RCC 7860 (cell line): ENCODE results near the gene EPN2.

Experiments used
- DNase-seq: peaks from one replicate; pipeline ENCODE4 v3.0.0-alpha.2; 2015; ENCODE audit warnings: low spot score
- FAIRE-seq: peaks from 2 replicates; lab custom pipeline; 2012; peaks lifted over from hg19 to GRCh38; lab: Jason Lieb, UNC

EPN2 gene

GRCh38 chr17:19327031-19327783, 90.0 kb downstream of the EPN2 start:
- DNase-seq (peak; percentile 42), FAIRE-seq (no peak)

- DNase-seq = no peak
- FAIRE-seq = no peak
Measured at GRCh38 chr17:19328441-19329061, 91.4 kb downstream of the EPN2 start.

GRCh38 chr17:19329136-19329535, 92.0 kb downstream of the EPN2 start:
- FAIRE-seq (no peak), DNase-seq (no peak)

GRCh38 chr17:19329839-19330238, 92.7 kb downstream of the EPN2 start:
- FAIRE-seq = no peak
- no peak for DNase-seq

DNA sequence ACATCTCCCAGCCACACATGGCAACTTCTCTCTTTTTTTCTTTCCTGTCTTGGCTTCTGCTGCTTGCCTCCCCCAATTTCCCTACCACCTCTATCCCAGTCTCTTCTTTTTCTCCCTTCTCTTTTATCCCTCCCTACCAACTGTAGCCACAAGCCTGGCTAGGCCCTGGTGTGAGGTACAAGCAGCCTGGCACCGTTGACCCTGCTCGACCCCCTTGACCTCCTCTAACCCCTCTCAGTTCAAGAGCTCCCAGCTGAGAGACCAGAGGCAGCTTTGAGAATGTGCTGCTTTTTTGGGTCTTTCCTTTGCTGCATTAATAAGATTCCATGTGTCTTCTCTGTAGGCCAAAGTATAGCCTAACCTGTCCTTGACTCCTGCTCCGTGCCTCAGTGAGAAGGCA, 93.1 kb downstream of the EPN2 start:
- DNase-seq (no peak), FAIRE-seq (no peak)

DNA sequence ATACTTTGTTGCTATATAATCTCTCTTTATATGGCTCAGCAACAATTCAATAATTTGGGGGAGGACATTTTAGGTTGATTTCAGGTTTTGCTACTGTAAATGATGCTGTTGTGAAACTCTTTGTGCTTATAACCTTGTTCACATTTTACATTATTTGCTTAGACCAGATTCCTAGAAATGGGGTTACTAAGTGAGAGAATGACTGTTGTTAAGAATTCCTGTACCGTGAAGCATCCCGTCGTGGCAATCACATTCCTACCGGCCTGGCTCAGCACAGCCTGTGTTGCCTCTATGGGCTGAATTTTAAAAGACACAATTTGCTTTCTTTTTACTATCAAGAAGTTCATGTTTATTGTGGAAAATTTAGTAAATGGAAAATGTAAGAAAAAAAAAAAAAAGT, 94.0 kb downstream of the EPN2 start:
- DNase-seq (peak; percentile 36), FAIRE-seq (peak; percentile 2)

DNA sequence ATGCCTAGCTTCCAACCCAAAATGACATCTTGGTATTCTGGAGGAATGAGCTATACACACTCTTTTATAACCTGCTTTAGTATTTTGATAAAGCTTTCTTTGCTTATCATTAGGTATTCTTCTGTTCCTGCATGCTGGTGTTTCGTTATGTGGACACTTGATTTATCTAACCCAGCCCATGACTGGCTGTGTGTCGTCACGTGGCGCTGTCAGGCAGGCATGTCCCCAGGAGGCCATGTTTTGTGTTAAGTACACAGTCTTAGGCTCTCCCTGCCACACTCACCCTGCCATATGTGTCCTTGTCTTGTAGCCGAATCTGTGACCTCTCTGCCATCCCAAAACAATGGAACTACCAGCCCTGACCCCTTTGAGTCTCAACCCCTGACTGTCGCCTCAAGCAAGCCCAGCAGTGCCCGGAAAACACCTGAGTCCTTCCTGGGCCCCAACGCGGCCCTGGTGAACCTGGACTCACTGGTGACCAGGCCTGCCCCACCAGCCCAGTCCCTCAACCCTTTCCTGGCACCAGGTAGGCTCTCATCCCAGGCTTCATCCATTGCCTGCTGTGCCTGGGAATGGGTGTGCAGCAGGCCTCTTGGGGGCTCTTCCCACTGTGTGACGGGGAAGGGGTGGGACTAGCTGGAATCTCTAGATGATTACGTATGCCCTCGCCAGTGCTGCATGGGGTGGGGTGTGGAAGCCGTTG, 94.5 kb downstream of the EPN2 start:
- no peak for DNase-seq
- no peak for FAIRE-seq

DNA sequence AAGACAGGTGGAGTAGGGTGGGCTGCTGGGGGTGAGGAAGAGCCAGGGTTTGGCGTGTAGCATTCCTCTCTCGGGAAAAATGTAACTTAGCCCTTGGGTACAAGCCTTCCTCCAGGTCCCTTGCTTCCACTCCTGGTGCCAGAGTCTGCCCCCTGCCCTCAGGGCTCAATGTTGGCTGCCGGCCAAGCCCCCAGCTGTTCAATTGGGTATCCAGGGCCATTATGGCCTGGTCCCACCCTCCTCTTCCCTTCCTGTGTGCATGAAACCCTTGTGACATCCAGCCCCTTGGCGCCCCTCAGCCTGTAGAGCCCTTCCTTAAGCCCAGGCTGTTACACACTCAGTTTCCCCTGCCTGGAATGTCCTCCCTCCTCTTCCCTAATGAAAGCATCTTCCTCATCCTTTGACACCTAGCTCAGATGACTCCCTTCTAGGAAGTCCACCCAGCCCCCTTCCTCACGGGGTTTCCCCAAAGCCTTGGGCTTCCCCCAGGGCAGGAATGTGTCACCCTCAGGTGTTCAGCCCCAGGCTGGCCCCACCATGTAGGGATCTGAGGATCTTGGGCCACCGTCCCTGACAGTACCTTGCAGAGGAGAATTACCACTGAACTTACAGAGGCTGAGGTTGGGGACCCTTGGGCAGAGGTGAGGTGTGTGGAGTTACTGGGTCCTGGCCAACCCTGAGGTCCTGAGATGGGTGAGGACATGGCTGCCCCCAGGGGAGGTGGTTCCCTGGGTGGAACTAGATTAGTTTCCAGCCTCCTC, 95.4 kb downstream of the EPN2 start:
- FAIRE-seq (no peak), DNase-seq (no peak)

- FAIRE-seq (no peak), DNase-seq (no peak)
Measured at GRCh38 chr17:19333132-19333440, 95.9 kb downstream of the EPN2 start.

- FAIRE-seq (no peak), DNase-seq (no peak)
Measured at GRCh38 chr17:19333736-19334290, 96.6 kb downstream of the EPN2 start.

GRCh38 chr17:19334331-19334730, 97.2 kb downstream of the EPN2 start:
- DNase-seq = no peak
- FAIRE-seq = no peak

DNA sequence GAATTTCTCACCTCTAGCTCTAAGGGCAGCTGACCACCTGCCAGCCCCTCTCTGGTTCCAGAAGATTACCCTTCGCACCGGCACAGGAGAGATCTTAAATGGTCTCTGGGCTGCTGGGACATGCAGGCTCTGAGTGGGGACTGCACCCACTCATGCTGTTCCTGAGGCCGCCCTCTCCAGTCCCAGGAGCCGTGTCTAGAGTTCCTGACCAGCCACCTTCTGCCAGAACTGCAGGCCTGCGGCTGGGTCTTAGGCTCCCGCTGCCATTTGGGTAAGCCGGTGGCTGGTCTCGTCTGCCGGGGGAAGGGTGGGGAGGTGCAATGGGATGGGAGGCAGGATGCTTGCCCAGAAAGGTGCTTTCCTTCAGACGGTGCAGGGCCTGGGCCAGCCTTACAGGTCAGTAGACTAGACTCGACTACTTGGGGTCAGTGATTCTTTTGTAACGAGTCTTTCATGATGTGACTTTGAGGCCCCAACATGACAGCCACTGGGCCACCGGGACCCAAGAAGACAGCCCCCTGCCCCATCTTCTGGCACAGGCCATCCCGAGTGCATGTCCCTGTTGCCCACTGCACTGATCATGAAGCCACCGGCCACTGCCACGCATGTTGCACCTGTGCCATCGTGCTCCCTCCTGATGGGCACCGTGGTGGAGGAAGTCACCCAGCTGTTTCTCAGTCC, 98.9 kb downstream of the EPN2 start:
- no peak for FAIRE-seq
- no peak for DNase-seq

DNA sequence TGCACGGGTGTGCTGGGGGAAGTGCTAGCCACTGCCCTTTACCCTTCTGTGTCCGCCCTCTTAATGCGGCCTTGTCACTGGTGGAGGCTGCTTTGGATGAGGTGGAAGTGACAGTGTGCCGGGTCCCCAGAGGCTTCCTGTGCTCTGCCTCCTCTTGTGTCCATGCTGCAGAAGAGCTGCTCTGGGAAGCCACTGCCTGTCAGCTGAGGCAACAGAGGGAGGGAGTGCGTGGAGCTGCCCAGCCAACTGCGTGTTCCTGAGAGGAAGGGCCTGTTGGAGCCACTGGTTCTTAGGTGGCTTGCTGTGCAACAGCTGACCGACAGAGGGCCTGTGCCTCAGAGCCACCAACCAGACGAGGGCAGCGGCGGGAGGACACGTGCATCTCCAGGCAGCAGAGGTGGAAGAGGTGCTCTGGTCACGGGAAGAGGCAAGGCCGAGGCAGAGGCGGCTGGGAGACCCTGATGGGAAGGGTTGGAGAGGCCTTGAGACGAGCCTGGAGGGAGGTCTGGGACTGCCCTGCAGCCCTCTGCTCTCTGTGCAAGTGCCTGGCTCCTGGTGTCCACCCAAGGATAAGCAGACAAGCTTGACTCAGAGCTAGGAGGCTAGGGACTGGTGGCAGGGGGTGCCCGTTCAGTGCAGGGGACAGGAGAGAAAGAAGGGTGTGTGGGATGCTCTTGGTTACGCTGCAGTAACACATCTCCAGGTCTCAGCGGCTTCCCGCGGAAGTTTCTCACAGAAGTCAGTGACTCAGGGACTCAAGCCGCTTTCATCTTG, 100.0 kb downstream of the EPN2 start:
- DNase-seq = no peak
- no peak for FAIRE-seq

DNA sequence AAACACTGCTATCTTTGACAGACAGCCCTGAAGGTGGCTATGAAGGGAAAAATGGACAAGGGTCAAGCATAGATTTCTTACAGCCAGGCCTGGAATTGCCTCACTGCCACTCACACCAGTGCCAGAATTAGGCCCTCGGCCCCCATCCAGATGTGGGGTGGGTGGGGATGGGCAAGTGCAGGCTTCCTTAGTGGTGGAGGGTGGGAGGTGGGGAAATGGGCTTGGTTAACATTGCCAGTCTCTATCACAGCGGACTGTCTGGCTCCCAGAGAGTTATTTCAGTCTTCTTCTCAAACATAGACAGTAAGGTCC, 100.5 kb downstream of the EPN2 start:
- DNase-seq = no peak

DNA sequence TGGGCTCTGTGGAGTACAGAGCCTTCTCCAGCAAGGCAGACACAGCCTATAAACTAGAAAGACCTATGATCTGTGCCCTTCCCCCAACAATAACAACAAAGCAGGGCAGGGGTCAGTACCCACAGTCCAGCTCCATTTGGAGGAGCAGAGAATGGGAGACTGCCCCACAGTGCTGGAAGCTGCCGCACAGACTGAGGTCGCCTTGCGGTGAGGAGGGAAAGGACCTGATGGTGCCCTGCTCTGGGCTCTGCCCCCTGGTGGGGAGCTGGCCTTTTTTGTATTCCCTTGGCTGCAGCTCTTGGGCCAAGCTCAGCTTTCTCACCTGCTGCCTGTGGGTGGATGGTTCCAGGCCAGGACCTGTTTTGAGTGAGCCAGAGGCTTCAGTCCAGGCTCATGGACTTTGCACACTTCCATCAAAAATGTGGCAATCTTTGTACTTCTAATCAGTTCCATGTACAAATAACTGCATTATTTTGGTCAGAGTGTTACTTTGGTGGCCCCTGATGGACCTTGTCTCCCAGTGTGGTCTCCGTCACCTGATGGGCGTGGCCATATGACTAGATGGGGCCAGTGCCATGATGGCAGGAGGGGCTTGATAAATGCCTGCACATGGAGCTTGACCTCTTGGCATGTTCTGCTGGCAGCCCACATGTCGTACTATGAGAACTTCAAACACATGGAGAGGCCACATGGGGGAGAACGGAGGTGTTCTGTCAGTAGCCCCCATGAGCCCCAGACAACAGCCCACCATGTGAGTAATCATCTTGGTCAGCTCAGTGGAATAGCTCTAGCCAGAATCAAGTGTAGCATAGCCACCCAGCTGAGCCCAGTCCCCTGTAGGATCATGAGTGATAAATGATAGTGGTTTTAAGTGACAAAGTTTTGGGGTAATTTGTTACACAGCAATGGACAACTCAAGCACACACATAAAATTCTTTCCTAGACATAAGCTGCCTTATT, 101.1 kb downstream of the EPN2 start:
- FAIRE-seq (no peak), DNase-seq (peak; percentile 6)

More for the DNA sequence above, 100.5 kb downstream of the EPN2 start:
- FAIRE-seq = no peak

GRCh38 chr17:19339341-19339815, 102.2 kb downstream of the EPN2 start:
- FAIRE-seq (no peak), DNase-seq (no peak)

DNA sequence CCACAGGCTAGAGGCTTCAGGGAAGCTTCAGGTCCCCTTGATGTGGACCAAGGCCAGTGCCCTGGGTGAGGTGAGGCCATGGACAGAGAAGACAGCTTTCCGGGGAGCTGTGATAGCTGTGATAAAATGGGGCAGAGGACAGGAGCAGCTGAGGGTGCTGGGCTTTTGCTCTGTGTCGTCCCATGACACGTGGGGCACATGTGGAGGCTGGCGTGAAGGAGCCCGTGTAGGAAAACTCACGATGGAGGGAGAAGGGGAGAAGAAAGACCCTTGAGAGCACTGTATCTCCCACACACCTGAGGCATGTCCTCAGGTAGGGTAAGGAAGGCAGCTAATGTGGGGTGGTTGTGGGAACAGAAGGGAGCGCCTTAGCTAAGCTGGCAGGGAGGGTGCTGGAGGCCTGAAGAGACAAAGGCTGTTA, 104.1 kb downstream of the EPN2 start:
- DNase-seq (no peak), FAIRE-seq (no peak)
